AG10803 (cell line): ENCODE data around the gene HOXA3.
A peak's percentile ranks its signal among the peaks of the same experiment; 100 is the strongest.

Source experiments
- DNase-seq: peaks from one replicate; pipeline ENCODE4 v3.0.0; 2010; ENCODE audit warnings: low read depth
- H3K4me3 ChIP-seq: 2 replicates; pipeline ENCODE4 v1.5.1; 2011; ENCODE audit warnings: mild to moderate bottlenecking, low read length, control low read depth
- CTCF ChIP-seq: conservative IDR thresholded peaks from 2 replicates; pipeline ENCODE4 v1.5.1; 2011; ENCODE audit warnings: mild to moderate bottlenecking, low read length, control low read depth, inconsistent platforms

Gene HOXA3

DNA sequence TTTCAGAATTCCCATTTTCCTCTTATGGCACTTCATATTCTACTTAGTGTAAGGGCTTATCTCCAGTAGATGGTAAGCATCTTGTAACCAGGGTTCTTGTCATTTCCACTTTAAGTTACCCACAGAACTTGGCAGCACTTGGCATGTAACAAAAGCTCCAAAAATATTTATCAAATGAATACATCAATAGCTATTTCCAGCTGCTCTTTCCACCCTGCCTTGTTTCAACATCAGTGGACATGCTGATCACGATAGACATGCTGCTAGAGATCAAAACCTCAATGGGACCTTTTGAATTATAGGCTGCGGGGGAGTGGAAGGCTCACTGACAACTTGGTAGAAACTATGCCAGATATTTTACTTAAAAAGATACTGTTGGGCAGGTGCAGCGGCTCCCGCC is 89.4 kb downstream of the HOXA3 start:
- H3K4me3 ChIP-seq, result no peak overlapping the region
- no peak for TF ChIP-seq CTCF
- DNase-seq, result peak; percentile 51
